Keratinocyte (primary cell): ENCODE data around the gene DENND6B. TPM values are rescaled to one million over a fixed set of nuclear protein-coding genes. Genes with fewer than 3 reads are reported as not detected.

Experiments
- DNase-seq: peaks from one replicate; pipeline ENCODE4 v3.0.0-alpha.2; 2011; ENCODE audit warnings: low read depth, missing footprints, low spot score
- FAIRE-seq: peaks from 2 replicates; lab custom pipeline; 2011; peaks lifted over from hg19 to GRCh38; lab: Jason Lieb, UNC
- H2AFZ ChIP-seq: 2 replicates; pipeline ENCODE4 v1.6.0; 2012; ENCODE audit warnings: low read length, control low read depth, inconsistent platforms; ENCODE audit not compliant: control insufficient read depth
- H3K27ac ChIP-seq: 2 replicates; pipeline ENCODE4 v1.5.1; 2011; ENCODE audit warnings: low read length; ENCODE audit not compliant: control insufficient read depth, insufficient read depth
- H3K27me3 ChIP-seq: 3 replicates; pipeline ENCODE4 v1.6.0; 2011; ENCODE audit warnings: low read length; ENCODE audit not compliant: control insufficient read depth, insufficient read depth; ENCODE audit errors: extremely low read depth
- H3K36me3 ChIP-seq, 2 experiments: 2 replicates in 1 of 2; 3 replicates in 1 of 2; pipeline ENCODE4 v1.5.1; 2011; ENCODE audit warnings: low read length in 2 of 2, mild to moderate bottlenecking in 1 of 2; ENCODE audit not compliant: control insufficient read depth in 2 of 2, insufficient read depth in 2 of 2; ENCODE audit errors: extremely low read depth in 1 of 2
- H3K4me1 ChIP-seq: 3 replicates; pipeline ENCODE4 v1.5.1; 2011; ENCODE audit warnings: low read length; ENCODE audit not compliant: control insufficient read depth, insufficient read depth; ENCODE audit errors: extremely low read depth
- H3K4me2 ChIP-seq: 3 replicates; pipeline ENCODE4 v1.6.0; 2011; ENCODE audit warnings: low read depth, low read length; ENCODE audit not compliant: control insufficient read depth, insufficient read depth; ENCODE audit errors: extremely low read depth
- H3K4me3 ChIP-seq, 3 experiments: fragments of 200-600 bp in 1 of 3; sonication (generic) in 1 of 3; 2 replicates in 2 of 3; 3 replicates in 1 of 3; pipeline ENCODE4 v1.5.1; 2011 to 2016; ENCODE audit warnings: low read length in 3 of 3, mild to moderate bottlenecking in 3 of 3, control low read depth in 2 of 3, inconsistent platforms in 1 of 3, low read depth in 1 of 3, mixed read lengths in 1 of 3, mixed run types in 1 of 3, moderate library complexity in 1 of 3; ENCODE audit not compliant: control insufficient read depth in 2 of 3, insufficient read depth in 2 of 3; ENCODE audit errors: extremely low read depth in 1 of 3
- H3K79me2 ChIP-seq: 2 replicates; pipeline ENCODE4 v1.6.0; 2012; ENCODE audit warnings: low read length; ENCODE audit not compliant: control insufficient read depth, insufficient read depth
- H3K9ac ChIP-seq: 3 replicates; pipeline ENCODE4 v1.6.0; 2011; ENCODE audit warnings: low read length; ENCODE audit not compliant: control insufficient read depth, insufficient read depth; ENCODE audit errors: extremely low read depth
- H3K9me1 ChIP-seq: 3 replicates; pipeline ENCODE4 v1.6.0; 2011; ENCODE audit warnings: low read length; ENCODE audit not compliant: control insufficient read depth, insufficient read depth; ENCODE audit errors: extremely low read depth
- H3K9me3 ChIP-seq: 2 replicates; pipeline ENCODE4 v1.5.1; 2012; ENCODE audit warnings: low read depth, low read length; ENCODE audit not compliant: control insufficient read depth
- H4K20me1 ChIP-seq: 3 replicates; pipeline ENCODE4 v1.6.0; 2011; ENCODE audit warnings: low read length; ENCODE audit not compliant: control insufficient read depth, insufficient read depth; ENCODE audit errors: extremely low read depth
- CTCF ChIP-seq, 3 experiments: IDR thresholded peaks in 1 of 3; conservative IDR thresholded peaks in 1 of 3; optimal IDR thresholded peaks in 1 of 3; 2 replicates in 2 of 3; 3 replicates in 1 of 3; pipeline versions ENCODE3 to v1.5.1; 2011; ENCODE audit warnings: low read length in 3 of 3, mild to moderate bottlenecking in 3 of 3, moderate library complexity in 2 of 3, control low read depth in 1 of 3, inconsistent platforms in 1 of 3; ENCODE audit not compliant: insufficient read depth in 2 of 3; ENCODE audit errors: extremely low read depth in 1 of 3
- EZH2 ChIP-seq: IDR thresholded peaks from one replicate; pipeline ENCODE4 v1.6.1; 2012; ENCODE audit warnings: inconsistent platforms, mild to moderate bottlenecking, low read length, moderate library complexity
- dilution Hi-C: fragments of 300-500 bp; cut with MboI; formaldehyde crosslinking; loops from one replicate; pipeline ENCODE4 v1.7.0; 2020; ENCODE audit warnings: low sequenced_read_pairs; ENCODE audit not compliant: extremely low pct_ligation_motif_present
- polyA plus RNA-seq, 5 experiments: library from polyadenylated mRNA; depleted of rRNA in 3 of 5; stranded (reverse) in 3 of 5; stranded (forward) in 1 of 5; unstranded in 1 of 5; fragments of >200 nt; gene quantifications; 1 replicate in 1 of 5; 2 replicates in 3 of 5; 3 replicates in 1 of 5; pipeline versions ENCODE4 v1.2.1 to v1.2.3, GENCODE V29; 2011 to 2012; ENCODE audit warnings: missing spikeins in 2 of 5, low read depth in 1 of 5, low replicate concordance in 1 of 5

The DENND6B gene
- polyA plus RNA-seq, 1 donor (not counting 4 experiments of a cell fraction or from before 2014, with no cell fraction given): 0.94 TPM

- no peak for DNase-seq
- no peaks in the 10 kb centered on the region for H3K9me1 ChIP-seq
- H3K79me2 ChIP-seq: no peaks in the 10 kb centered on the region
- no peaks in the 10 kb centered on the region for H4K20me1 ChIP-seq
- H3K9ac ChIP-seq: no peak overlapping the region
- H3K27me3 ChIP-seq: peaks cover 11% of the 10 kb centered on the region
- dilution Hi-C loops: no loop called here
- no peaks in the 10 kb centered on the region for H3K36me3 ChIP-seq
- H3K4me2 ChIP-seq: no peak overlapping the region
- no peak overlapping the region for H3K27ac ChIP-seq
- TF ChIP-seq EZH2: no peak
- no peaks in the 10 kb centered on the region for H3K9me3 ChIP-seq
- no peak for FAIRE-seq
- no peak overlapping the region for H3K4me3 ChIP-seq
- peaks cover 2% of the 10 kb centered on the region for H3K4me1 ChIP-seq
- H2AFZ ChIP-seq: no peak overlapping the region
Measured at GRCh38 chr22:50320671-50321325, 6.0 kb downstream of the DENND6B start.

GRCh38 chr22:50320116-50320515 is 6.7 kb downstream of the DENND6B start:
- dilution Hi-C loops: no loop called here
- H3K36me3 ChIP-seq: no peaks in the 10 kb centered on the region
- FAIRE-seq: no peak
- no peak overlapping the region for H3K4me3 ChIP-seq
- peaks cover 13% of the 10 kb centered on the region for H3K27me3 ChIP-seq
- TF ChIP-seq CTCF (optimal IDR thresholded peaks at IDR 0.05 in 1 of 3, IDR thresholded peaks at IDR 0.05 in 1 of 3, conservative IDR thresholded peaks at IDR 0.05 in 1 of 3; ENCODE audit: extremely low read depth in 1 of 3, insufficient read depth in 2 of 3, low read length in 3 of 3) (no peak), EZH2 (no peak)
- H2AFZ ChIP-seq: no peak overlapping the region
- no peaks in the 10 kb centered on the region for H3K9me1 ChIP-seq
- H3K4me1 ChIP-seq: peaks cover 2% of the 10 kb centered on the region
- H3K9me3 ChIP-seq: no peaks in the 10 kb centered on the region
- DNase-seq: no peak
- H3K9ac ChIP-seq: no peak overlapping the region
- no peak overlapping the region for H3K27ac ChIP-seq
- H3K79me2 ChIP-seq: no peaks in the 10 kb centered on the region
- no peak overlapping the region for H3K4me2 ChIP-seq
- H4K20me1 ChIP-seq: no peaks in the 10 kb centered on the region
